Measurements from ENCODE around the gene FN1.

DNA sequence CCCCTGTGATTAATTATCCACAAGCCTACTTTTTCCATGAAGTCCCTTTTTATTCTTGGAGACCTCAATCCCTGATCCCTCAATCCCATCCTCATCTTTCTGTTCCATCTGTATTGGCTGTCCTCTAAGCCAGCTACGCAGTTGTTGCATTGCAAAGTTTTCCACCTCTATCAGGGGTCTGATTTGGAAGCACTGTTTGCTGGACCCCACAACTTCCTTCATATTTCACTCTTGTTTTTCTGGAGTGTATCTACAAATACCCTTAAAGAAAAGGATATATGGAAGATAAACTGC lies 22.4 kb downstream of the FN1 start:
- TF ChIP-seq, protein P1, sequence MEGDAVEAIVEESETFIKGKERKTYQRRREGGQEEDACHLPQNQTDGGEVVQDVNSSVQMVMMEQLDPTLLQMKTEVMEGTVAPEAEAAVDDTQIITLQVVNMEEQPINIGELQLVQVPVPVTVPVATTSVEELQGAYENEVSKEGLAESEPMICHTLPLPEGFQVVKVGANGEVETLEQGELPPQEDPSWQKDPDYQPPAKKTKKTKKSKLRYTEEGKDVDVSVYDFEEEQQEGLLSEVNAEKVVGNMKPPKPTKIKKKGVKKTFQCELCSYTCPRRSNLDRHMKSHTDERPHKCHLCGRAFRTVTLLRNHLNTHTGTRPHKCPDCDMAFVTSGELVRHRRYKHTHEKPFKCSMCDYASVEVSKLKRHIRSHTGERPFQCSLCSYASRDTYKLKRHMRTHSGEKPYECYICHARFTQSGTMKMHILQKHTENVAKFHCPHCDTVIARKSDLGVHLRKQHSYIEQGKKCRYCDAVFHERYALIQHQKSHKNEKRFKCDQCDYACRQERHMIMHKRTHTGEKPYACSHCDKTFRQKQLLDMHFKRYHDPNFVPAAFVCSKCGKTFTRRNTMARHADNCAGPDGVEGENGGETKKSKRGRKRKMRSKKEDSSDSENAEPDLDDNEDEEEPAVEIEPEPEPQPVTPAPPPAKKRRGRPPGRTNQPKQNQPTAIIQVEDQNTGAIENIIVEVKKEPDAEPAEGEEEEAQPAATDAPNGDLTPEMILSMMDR (conservative IDR thresholded peaks at IDR 0.05; ENCODE audit: low read depth, low read length) = no peak
- no peak for TF ChIP-seq EZH2 (IDR thresholded peaks at IDR 0.05; ENCODE audit: borderline replicate concordance, low read depth, low read length, poor library complexity, severe bottlenecking)
